Measurements from ENCODE around the gene LASP1NB.

- TF ChIP-seq POLR2A (IDR thresholded peaks at IDR 0.05; ENCODE audit: low read length) = no peak
- TF ChIP-seq GATA1 (IDR thresholded peaks at IDR 0.05; ENCODE audit: low read depth, low read length) = no peak
Measured at GRCh38 chr17:38897176-38897575, 28.2 kb upstream of the LASP1NB start.

Measured in erythroblast (primary cell).